Measurements from ENCODE around the gene IMMP2L. TPM values are rescaled to one million over a fixed set of nuclear protein-coding genes. Genes with fewer than 3 reads are reported as not detected.

IMMP2L gene
- total and polyA plus RNA-seq, 3 experiments from 2014 or later, result 13.7 to 23.5 (median 18.0) TPM

GRCh38 chr7:111172564-111173257 lies 389.6 kb downstream of the IMMP2L start:
- Mint-ChIP-seq H3K4me3 (no peak overlapping the region), H3K27me3 (no peaks in the 10 kb centered on the region), H3K36me3 (peaks cover 0 to 5% (median 0%) of the 10 kb centered on the region in 3 donors), H3K4me1 (peaks cover 6 to 11% (median 11%) of the 10 kb centered on the region in 3 donors), H3K27ac (no peak overlapping the region), H3K9me3 (no peaks in the 10 kb centered on the region)
- ChIA-PET POLR2A (no interaction called here), CTCF (no interaction called here)
- Histone ChIP-seq H3K36me3 (ENCODE audit: insufficient read depth, low read length) (no peaks in the 10 kb centered on the region), H3K4me1 (ENCODE audit: insufficient read depth, low read length) (no peaks in the 10 kb centered on the region), H3K27me3 (ENCODE audit: insufficient read depth, low read length, poor library complexity, severe bottlenecking) (no peaks in the 10 kb centered on the region), H3K27ac (ENCODE audit: low read depth, low read length) (no peak overlapping the region), H3K4me3 (ENCODE audit: low read length) (no peak overlapping the region), H3K9me3 (ENCODE audit: low read length) (no peaks in the 10 kb centered on the region)
- DNase-seq, result no peak

GRCh38 chr7:111168182-111168581 lies 394.1 kb downstream of the IMMP2L start:
- Histone ChIP-seq H3K27me3 (ENCODE audit: insufficient read depth, low read length, poor library complexity, severe bottlenecking) (no peaks in the 10 kb centered on the region), H3K4me1 (ENCODE audit: insufficient read depth, low read length) (no peaks in the 10 kb centered on the region), H3K36me3 (ENCODE audit: insufficient read depth, low read length) (no peaks in the 10 kb centered on the region), H3K4me3 (ENCODE audit: low read length) (no peak overlapping the region), H3K9me3 (ENCODE audit: low read length) (no peaks in the 10 kb centered on the region), H3K27ac (ENCODE audit: low read depth, low read length) (no peak overlapping the region)
- peaks cover 0 to 5% (median 3%) of the 10 kb centered on the region in 3 donors for H3K36me3 Mint-ChIP-seq
- ChIA-PET CTCF (no interaction called here), POLR2A (no interaction called here)
- H3K9me3 Mint-ChIP-seq, result no peaks in the 10 kb centered on the region
- no peaks in the 10 kb centered on the region for H3K4me1 Mint-ChIP-seq
- no peak for DNase-seq
- H3K4me3 Mint-ChIP-seq, result no peak overlapping the region
- H3K27me3 Mint-ChIP-seq, result no peaks in the 10 kb centered on the region
- no peak overlapping the region for H3K27ac Mint-ChIP-seq

GRCh38 chr7:111164442-111164841 lies 397.9 kb downstream of the IMMP2L start:
- peaks cover 0 to 3% (median 3%) of the 10 kb centered on the region in 3 donors for H3K36me3 Mint-ChIP-seq
- H3K4me3 Mint-ChIP-seq, result no peak overlapping the region
- no peaks in the 10 kb centered on the region for H3K27me3 Mint-ChIP-seq
- Histone ChIP-seq H3K9me3 (ENCODE audit: low read length) (no peaks in the 10 kb centered on the region), H3K4me3 (ENCODE audit: low read length) (no peak overlapping the region), H3K4me1 (ENCODE audit: insufficient read depth, low read length) (no peaks in the 10 kb centered on the region), H3K36me3 (ENCODE audit: insufficient read depth, low read length) (no peaks in the 10 kb centered on the region), H3K27ac (ENCODE audit: low read depth, low read length) (no peak overlapping the region), H3K27me3 (ENCODE audit: insufficient read depth, low read length, poor library complexity, severe bottlenecking) (no peaks in the 10 kb centered on the region)
- no peaks in the 10 kb centered on the region for H3K9me3 Mint-ChIP-seq
- H3K4me1 Mint-ChIP-seq, result no peaks in the 10 kb centered on the region
- CTCF ChIA-PET, result interaction anchor here (1.6 kb wide), 1 partner anchor 9 kb away, joined by 4 read pairs; no protein-coding TSS in a partner anchor
- POLR2A ChIA-PET, result no interaction called here
- no peak for DNase-seq
- H3K27ac Mint-ChIP-seq, result no peak overlapping the region

- POLR2A ChIA-PET, result no interaction called here
- DNase-seq, result no peak
These were observed 399.6 kb downstream of the IMMP2L start for GRCh38 chr7:111162692-111163091.

GRCh38 chr7:111160297-111160696 lies 402.0 kb downstream of the IMMP2L start:
- H3K36me3 ChIP-seq (ENCODE audit: insufficient read depth, low read length), result no peaks in the 10 kb centered on the region
- Mint-ChIP-seq H3K27me3 (no peaks in the 10 kb centered on the region), H3K9me3 (no peaks in the 10 kb centered on the region), H3K4me3 (no peak overlapping the region), H3K4me1 (no peaks in the 10 kb centered on the region), H3K36me3 (peaks cover 0 to 5% (median 3%) of the 10 kb centered on the region in 3 donors), H3K27ac (no peak overlapping the region)
- no peak overlapping the region for H3K4me3 ChIP-seq (ENCODE audit: low read length)
- CTCF ChIA-PET, result no interaction called here
- no peak for DNase-seq
- POLR2A ChIA-PET, result no interaction called here
- H3K27me3 ChIP-seq (ENCODE audit: insufficient read depth, low read length, poor library complexity, severe bottlenecking), result no peaks in the 10 kb centered on the region
- no peak overlapping the region for H3K27ac ChIP-seq (ENCODE audit: low read depth, low read length)
- H3K4me1 ChIP-seq (ENCODE audit: insufficient read depth, low read length), result no peaks in the 10 kb centered on the region
- H3K9me3 ChIP-seq (ENCODE audit: low read length), result no peaks in the 10 kb centered on the region

More at GRCh38 chr7:111162692-111163091, 399.6 kb downstream of the IMMP2L start:
- no peak overlapping the region for H3K4me3 ChIP-seq (ENCODE audit: low read length)
- no peak overlapping the region for H3K27ac ChIP-seq (ENCODE audit: low read depth, low read length)
- no peaks in the 10 kb centered on the region for H3K9me3 Mint-ChIP-seq
- no peaks in the 10 kb centered on the region for H3K4me1 Mint-ChIP-seq
- no peaks in the 10 kb centered on the region for H3K4me1 ChIP-seq (ENCODE audit: insufficient read depth, low read length)
- no peaks in the 10 kb centered on the region for H3K9me3 ChIP-seq (ENCODE audit: low read length)
- peak overlapping the region in 1 of 8 donors; percentile 2 for H3K27ac Mint-ChIP-seq
- H3K36me3 ChIP-seq (ENCODE audit: insufficient read depth, low read length), result no peaks in the 10 kb centered on the region
- no peaks in the 10 kb centered on the region for H3K27me3 Mint-ChIP-seq
- no peaks in the 10 kb centered on the region for H3K27me3 ChIP-seq (ENCODE audit: insufficient read depth, low read length, poor library complexity, severe bottlenecking)
- H3K36me3 Mint-ChIP-seq, result peaks cover 0 to 3% (median 0%) of the 10 kb centered on the region in 3 donors
- CTCF ChIA-PET, result no interaction called here
- no peak overlapping the region for H3K4me3 Mint-ChIP-seq

GRCh38 chr7:111159426-111159825 lies 402.9 kb downstream of the IMMP2L start:
- no peaks in the 10 kb centered on the region for H3K4me1 ChIP-seq (ENCODE audit: insufficient read depth, low read length)
- Mint-ChIP-seq H3K27me3 (no peaks in the 10 kb centered on the region), H3K36me3 (peaks cover 0 to 5% (median 1%) of the 10 kb centered on the region in 3 donors), H3K4me3 (no peak overlapping the region), H3K4me1 (no peaks in the 10 kb centered on the region), H3K27ac (no peak overlapping the region), H3K9me3 (no peaks in the 10 kb centered on the region)
- no peak overlapping the region for H3K27ac ChIP-seq (ENCODE audit: low read depth, low read length)
- DNase-seq, result no peak
- H3K27me3 ChIP-seq (ENCODE audit: insufficient read depth, low read length, poor library complexity, severe bottlenecking), result no peaks in the 10 kb centered on the region
- no peaks in the 10 kb centered on the region for H3K9me3 ChIP-seq (ENCODE audit: low read length)
- ChIA-PET POLR2A (no interaction called here), CTCF (no interaction called here)
- no peak overlapping the region for H3K4me3 ChIP-seq (ENCODE audit: low read length)
- H3K36me3 ChIP-seq (ENCODE audit: insufficient read depth, low read length), result no peaks in the 10 kb centered on the region

GRCh38 chr7:111150709-111151108 lies 411.6 kb downstream of the IMMP2L start:
- H3K4me1 Mint-ChIP-seq, result no peaks in the 10 kb centered on the region
- no peak overlapping the region for H3K27ac ChIP-seq (ENCODE audit: low read depth, low read length)
- H3K27me3 Mint-ChIP-seq, result peaks cover 0 to 1% of the 10 kb centered on the region in 2 donors
- H3K9me3 Mint-ChIP-seq, result no peaks in the 10 kb centered on the region
- no peak overlapping the region for H3K4me3 ChIP-seq (ENCODE audit: low read length)
- no peak for DNase-seq
- no peaks in the 10 kb centered on the region for H3K36me3 Mint-ChIP-seq
- CTCF ChIA-PET, result no interaction called here
- H3K4me3 Mint-ChIP-seq, result no peak overlapping the region
- POLR2A ChIA-PET, result no interaction called here
- H3K27me3 ChIP-seq (ENCODE audit: insufficient read depth, low read length, poor library complexity, severe bottlenecking), result no peaks in the 10 kb centered on the region
- H3K36me3 ChIP-seq (ENCODE audit: insufficient read depth, low read length), result no peaks in the 10 kb centered on the region
- no peaks in the 10 kb centered on the region for H3K4me1 ChIP-seq (ENCODE audit: insufficient read depth, low read length)
- H3K27ac Mint-ChIP-seq, result no peak overlapping the region
- no peaks in the 10 kb centered on the region for H3K9me3 ChIP-seq (ENCODE audit: low read length)

- Mint-ChIP-seq H3K4me1 (no peaks in the 10 kb centered on the region), H3K27ac (no peak overlapping the region), H3K9me3 (no peaks in the 10 kb centered on the region), H3K4me3 (no peak overlapping the region), H3K27me3 (peaks cover 0 to 1% of the 10 kb centered on the region in 2 donors), H3K36me3 (no peaks in the 10 kb centered on the region)
- Histone ChIP-seq H3K27ac (ENCODE audit: low read depth, low read length) (no peak overlapping the region), H3K4me3 (ENCODE audit: low read length) (no peak overlapping the region), H3K27me3 (ENCODE audit: insufficient read depth, low read length, poor library complexity, severe bottlenecking) (no peaks in the 10 kb centered on the region), H3K36me3 (ENCODE audit: insufficient read depth, low read length) (no peaks in the 10 kb centered on the region), H3K4me1 (ENCODE audit: insufficient read depth, low read length) (no peaks in the 10 kb centered on the region), H3K9me3 (ENCODE audit: low read length) (no peaks in the 10 kb centered on the region)
- DNase-seq, result no peak
- ChIA-PET CTCF (interaction anchor here (1.1 kb wide), 1 partner anchor 10 kb away, joined by 3 read pairs; no protein-coding TSS in a partner anchor), POLR2A (no interaction called here)
These were observed 414.4 kb downstream of the IMMP2L start for GRCh38 chr7:111147708-111148533.
